GM18907 (cell line): ENCODE data around the gene AIFM2.
"Not testable (repeated sequence)": the region's sequence is repeated elsewhere in the genome, so short reads cannot be mapped to it uniquely, and the experiment has no call there.

Source experiments
- ATAC-seq: cut with Tn5 transposase; IDR thresholded peaks from one replicate; pipeline ENCODE4 v1.9.1; 2021; ENCODE audit warnings: mild to moderate bottlenecking, moderate library complexity; ENCODE audit not compliant: unreplicated experiment

The AIFM2 gene

DNA sequence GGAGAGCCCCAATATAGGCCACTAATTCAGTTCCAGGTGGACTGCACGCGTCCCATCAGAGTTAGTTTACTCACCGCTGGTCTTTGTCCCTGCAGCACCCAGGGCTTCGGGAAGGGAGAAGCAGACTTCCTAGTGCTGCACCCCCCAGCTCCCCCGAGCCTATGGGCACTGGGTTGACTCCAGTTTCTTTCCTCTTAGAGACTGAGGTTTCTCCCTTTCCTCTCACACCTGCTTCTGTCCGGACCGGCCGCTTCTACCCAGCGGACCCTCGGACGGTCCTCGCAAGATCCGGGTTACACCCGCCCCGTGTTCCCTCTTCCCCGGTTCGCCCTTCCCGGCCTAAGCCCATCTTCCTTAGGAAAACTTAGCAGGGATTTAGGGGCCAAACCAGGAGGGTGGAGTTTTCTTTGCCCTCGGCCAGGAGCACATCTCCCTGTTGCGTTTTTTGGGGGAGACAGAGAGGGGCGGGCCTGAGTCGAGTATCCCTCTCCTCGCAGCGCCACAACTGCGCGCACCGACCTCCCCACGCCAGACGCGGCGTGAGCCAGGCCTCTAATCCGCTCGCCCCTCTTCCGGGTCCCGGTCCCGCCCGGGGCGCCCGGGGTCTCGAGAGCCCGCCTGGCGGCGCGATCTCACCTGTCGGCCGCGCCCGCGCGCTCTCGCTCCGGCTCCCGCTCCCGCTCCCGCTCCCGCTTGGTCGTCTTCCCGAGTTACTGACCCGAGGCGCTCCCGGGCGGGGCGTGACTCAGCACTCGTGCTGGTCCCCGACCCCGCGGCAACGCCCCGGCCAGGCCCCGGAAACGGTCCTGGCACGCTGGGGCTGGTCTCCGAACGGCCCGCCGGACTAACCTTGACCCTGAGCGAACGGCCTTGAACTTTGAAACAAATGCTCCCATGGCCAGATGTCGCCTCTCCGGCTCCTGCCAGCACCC lies at the start of gene AIFM2:
Gene AIFM2, minus strand, starts transcription at position 728 of the 932 bp plus-strand sequence. CDS start 8,741 bp downstream, outside the sequence.
- peak; percentile 76 for ATAC-seq

DNA sequence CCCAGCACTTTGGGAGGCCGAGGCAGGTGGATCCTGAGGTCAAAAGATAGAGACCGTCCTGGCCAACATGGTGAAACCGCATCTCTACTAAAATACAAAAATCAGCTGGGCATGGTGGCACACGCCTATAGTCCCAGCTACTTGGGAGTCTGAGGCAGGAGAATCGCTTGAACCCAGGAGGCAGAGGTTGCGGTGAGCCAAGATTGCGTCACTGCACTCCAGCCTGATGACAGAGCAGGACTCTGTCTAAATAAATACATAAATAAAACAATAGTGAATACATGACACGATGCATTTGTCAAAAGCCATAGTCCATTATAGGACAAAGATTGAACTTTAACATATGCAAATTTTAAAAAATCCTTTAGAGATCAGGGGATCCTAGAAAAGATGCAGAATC lies 46.6 kb upstream of the AIFM2 start:
- ATAC-seq, result not testable (repeated sequence)

DNA sequence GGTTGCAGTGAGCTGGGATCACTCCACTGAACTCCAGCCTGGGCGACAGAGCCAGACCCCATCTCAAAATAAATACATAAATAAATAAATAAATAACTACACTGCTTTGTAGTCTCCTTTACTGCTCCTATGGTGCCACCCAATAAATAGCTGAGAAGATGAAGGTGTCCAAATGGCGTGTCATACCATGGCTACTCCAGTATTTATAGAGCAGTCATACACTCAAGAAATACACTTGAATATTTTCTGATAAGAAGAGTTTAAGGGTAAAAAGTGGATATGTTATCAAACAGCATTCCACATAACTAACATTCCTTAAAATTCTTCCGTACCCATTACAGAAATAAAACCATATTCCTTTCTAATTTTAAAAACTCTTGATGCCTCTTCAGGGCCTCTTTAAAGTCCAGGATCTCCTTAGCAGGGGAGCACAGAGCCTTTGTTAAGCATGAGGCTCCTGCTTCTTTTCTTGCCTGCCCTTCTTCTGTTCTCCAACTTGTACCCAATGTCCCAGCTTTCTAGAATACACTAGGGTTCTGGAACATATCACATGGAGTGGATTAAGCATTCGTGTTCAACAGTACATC lies 45.6 kb upstream of the AIFM2 start:
- no peak for ATAC-seq

DNA sequence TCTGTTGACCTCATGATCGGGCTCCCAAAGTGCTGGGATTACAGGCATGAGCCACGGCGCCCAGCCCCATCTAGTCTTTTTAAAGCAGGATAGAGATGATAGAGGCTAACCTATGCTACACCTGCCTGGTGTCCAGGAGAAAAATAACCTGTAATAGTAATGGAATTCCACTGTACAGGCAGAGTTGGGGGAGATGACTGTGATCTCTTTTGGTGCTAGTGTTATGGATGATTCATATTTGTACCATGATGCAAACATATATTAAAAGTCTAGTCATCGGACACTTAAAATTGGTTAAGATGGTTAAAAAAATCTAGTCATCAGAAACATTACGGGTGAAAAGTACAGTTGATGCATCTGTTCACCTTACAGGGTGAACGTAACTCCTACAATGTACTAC lies 43.8 kb upstream of the AIFM2 start:
- ATAC-seq, result no peak

DNA sequence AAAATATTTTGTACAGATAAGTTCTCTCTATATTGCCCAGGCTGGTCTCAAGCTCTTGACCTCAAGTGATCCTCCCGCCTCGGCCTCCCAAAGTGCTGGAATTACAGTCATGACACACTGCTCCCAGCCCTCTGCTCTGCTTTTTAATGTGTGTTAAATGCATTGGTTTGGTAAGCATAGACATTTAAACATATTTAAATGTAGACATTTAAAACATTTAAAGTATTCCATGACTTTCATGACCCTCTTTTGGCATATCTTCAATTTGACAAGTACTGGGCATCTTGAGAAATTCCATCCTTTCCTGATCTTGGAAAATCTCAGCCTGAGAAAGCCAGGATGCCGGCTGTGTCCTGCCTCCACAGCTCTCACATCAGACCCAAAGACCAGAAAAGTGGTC lies 42.9 kb upstream of the AIFM2 start:
- no peak for ATAC-seq

DNA sequence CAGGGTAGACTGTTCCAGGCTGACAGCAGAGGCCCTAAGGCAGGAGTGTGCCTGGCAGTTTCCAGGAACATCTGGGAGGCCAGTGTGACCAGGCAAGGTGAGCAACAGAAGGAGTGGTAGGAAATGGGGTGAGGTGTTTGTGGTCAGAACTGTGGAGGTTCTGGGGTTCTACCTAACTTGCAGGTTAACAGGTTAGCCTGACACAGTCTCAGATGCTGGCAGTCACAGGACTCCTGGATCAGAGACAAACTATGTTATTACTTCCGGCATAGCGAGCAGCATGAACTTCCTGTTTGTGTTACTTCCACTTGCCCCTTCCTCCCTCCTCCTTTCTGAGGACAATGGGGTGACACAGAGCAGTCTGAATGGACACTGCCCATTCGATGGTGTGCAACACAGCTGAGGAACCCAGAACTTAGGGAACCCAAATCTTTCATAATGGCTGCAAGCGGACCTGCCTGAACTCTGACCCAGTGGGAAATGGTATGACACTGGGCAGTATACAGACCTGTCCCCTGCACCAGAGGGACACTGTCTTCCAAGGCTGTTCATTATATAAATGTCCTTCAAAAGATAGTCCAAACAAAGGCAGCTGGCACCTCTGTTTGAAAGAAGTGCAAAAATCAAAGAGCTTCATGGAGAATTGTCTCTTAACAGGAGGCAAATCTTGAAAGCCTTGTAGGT lies 41.6 kb upstream of the AIFM2 start:
- no peak for ATAC-seq

DNA sequence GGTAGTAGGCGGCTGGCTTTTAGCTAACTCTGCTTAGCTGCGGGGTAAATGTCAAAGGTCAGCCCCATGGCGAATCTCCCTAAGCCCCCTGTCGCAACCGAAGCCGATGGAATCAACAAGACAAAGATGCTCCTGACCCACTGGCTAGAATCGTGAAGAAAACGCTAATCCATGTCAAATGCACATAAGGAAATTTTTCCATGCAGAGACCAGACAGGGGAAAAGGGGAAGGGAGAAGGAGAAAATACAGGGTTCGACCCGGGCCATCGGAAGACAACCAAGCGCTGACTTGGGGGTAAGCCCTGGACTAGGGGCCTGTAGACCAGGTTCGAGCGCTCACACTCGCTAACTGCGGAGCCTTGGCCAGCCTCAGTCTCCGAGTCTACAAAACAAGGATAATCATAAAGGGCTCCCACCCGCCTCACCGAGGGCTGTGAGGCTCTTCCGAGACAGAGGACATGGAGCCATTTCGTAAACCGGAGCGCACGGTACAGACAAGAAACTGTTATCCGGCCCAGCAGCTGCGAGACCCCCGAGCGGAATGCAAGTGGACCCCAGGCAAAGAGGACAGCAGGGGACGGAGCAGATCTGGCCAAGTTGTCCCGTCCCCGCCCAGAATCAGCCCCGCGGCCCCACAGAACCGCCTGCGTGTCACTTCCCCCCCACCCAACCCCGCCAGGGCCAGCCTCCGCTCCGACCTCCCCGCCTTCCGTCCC lies 37.2 kb upstream of the AIFM2 start:
- ATAC-seq, result peak; percentile 20

DNA sequence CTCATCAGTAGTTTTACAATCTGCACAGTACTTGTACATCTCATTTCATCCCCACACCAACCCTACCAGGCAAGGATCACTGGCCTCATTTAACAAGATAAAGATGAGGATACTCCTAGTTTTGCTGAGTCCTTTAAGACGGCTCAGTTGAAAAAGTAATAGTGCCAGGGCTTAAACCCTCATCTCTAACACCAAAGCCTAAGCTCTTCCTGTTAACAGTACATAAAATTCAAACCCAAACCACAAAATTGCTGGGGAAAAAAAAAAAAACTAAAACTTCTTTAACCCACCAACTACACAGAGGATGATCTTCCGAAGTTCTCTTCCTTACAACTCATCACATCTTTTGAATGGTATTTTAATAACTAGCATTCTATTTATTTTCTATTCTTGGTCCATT lies 36.4 kb upstream of the AIFM2 start:
- no peak for ATAC-seq

DNA sequence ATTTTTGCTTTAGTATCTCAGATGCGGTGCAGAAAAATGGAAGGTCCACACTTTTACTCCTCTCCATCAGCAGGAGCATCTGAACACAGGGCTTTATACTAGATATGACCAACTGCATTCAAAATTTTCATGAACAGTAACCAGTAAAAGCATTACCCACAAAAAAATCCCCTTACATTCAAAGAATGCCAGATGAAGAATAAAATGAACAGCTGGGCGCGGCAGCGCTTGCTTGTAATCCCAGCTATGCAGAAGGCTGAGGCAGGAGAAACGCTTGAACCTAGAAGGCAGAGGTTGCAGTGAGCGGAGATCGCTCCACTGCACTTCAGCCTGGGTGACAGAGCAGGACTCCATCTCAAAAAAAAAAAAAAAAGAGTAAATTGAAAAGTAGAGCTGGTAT lies 34.6 kb upstream of the AIFM2 start:
- no peak for ATAC-seq

DNA sequence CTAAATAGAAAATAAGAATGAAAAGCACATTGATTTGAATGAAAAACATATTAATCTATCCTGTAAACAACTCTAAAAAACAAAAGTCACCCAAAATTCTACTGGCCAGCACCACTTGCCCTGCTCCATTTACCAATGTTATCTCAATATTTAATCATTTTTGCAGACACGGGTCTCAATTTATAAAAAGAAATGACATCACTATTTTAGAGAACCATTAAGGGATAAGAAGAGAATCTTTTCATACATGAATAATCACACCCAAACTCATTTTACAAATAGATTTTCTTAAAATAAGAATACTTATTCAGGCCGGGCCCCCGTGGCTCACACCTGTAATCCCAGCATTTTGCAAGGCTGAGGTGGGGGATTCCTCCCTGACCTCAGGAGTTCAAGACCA lies 33.8 kb upstream of the AIFM2 start:
- no peak for ATAC-seq

DNA sequence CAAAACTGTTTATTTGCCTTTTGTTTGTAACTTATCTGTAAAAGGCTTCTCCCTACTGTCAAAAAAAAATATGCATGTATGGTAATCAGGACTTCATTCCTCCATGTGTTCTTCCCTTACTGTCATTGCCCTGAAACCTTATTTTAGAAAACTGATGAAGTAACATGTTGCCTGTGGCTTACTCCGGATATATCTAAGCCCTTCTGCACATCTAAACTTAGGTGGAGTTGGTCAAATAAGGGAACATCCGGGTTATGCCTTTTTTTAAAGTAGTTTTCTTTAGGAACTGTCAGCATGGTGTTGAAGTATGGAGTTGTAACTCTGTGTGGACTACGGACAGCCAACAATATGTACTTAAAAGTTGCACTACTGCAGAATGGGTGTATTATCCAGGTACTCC lies 31.5 kb upstream of the AIFM2 start:
- ATAC-seq, result no peak

DNA sequence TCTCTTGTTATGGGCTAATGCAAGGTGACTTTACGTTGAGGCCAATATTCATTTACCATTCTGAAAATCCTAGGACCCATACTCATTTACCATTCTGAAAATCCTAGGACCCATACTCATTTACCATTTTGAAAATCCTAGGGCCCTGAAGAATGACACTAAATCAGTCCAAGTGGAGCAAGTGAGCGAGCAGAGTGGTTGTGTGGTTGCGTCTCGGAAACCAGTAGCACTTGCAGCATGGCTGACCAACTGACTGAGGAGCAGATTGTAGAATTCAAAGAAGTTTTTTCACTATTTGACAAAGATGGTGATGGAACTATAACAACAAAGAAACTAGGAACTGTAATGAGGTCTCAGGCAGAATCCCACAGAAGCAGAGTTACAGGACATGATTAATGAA lies 30.8 kb upstream of the AIFM2 start:
- ATAC-seq, result no peak

DNA sequence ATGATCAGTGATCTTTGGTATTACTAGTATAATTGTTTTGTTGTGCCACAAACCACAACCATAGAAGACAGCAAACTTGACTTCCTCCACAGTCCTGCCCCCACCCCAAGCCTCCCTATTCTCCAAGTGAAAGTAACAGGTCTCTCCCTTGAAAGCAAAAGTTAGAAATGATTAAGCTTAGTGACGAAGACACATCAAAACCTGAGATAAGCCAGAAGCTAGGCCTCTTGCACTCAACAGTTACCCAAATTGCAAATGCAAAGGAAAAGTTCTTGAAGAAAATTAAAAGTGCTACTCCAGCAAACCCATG lies 30.2 kb upstream of the AIFM2 start:
- ATAC-seq, result peak; percentile 79

DNA sequence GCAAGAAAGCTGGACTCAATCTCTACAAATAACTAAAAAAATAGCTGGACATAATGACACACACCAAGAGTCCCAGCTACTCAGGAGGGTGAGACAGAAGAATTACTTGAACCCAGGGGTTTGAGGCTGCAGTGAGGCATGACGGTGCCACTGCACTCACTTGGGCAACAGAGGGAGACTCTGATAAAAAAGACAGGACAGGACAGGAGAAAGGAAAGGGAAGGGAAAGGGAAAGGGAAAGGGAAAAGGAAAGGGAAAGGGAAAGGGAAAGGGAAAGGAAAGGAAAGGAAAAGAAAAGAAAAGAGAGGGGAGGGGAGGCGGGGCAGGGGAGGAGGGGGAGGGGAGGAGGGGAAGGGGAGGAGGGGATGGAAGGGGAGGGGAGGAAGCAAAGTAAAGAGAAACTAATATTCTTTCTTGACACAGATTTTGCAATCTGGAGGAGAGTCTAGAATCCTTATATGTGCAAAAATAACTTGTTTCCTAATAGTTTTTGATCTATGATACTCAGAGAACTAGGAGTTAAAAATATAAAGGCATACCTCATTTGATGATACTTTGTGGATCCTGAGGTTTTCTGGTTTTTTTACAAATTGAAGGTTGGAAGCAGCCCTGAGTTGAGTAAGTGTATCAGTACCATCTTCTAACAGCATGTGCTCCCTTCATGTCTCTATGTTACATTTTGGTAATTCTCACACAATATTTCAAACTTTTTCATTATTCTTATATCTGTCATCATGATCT lies 29.7 kb upstream of the AIFM2 start:
- ATAC-seq, result peak; percentile 26

DNA sequence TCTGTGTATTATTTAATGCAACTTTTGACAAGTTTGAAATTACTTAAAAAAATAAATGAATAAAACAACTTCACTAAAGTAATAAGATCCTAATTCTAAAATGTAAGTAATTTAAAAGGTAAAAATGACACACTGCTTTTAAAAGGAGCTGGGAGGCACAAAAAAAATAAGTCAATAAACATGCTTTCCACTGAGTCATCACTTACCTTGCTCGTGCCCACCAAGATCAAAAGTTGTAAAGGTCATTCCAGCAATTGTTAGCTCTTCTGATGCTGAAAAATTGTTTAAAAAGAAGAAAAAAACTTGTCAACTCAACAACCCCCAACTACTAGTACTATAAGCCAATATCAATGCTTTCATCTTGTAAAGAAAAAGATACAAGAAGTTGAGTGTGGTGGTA lies 28.2 kb upstream of the AIFM2 start:
- no peak for ATAC-seq

DNA sequence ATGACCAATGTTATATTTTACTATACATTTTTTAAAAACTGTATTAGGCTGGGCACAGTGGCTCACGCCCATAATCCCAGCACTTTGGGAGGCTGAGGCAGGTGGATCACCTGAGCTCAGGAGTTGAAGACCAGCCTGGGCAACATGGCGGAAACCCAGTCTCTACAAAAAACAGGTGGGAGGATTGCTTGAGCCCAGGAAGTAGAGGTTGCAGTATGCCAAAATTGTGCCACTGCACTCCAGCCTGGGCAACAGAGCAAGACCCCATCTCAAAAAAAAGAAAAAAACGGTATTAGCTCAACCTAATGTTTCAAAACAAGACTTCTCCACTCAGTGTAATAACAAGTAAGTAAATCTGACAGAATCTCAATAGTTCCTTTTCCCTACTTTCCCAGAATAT lies 26.7 kb upstream of the AIFM2 start:
- not testable (repeated sequence) for ATAC-seq

DNA sequence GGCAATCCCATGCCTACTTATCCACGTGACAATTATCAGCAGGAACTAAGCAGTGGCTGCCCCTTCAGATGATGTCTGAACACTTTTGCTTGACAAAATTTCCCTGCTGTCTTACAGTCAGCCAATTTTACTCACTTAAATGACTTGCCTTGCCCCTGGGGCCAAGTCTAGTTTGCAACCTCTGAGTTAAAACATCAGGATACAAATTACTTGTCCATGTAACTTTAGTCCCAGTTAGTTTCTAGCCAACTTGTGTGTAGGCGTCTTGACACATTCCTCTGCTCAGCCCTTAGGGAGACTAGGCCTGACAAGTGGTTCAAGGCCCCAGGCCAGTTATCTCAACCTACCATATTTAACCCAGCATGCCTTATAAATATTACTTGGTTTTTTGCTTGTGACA lies 25.5 kb upstream of the AIFM2 start:
- no peak for ATAC-seq

DNA sequence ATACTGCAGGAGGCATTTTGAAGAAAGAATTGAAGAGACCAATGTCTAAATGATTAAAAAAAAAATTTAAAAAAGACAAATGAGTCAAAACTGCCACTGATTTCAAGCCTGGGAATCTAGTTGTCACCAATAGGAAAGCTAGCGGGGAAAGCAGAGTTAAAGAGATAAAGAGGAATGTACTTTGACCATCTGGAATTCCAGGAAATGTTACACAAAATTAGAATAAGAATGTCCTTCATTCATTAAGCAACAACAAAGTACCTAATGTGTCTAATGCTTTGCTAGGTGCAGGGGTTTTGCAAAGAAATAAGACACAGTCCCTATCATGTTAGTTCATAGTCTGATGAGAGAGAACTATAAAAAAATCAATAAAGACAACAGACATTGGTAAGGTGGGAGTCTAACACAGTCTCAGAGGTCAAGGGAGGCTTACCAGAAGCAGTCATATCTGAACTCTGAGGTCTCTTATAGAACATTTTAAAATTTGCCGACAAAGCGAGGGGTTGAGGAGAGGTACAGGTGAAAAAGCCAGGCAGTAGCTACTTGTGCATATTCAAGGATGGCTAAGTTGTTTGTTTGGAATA lies 22.7 kb upstream of the AIFM2 start:
- ATAC-seq, result no peak

DNA sequence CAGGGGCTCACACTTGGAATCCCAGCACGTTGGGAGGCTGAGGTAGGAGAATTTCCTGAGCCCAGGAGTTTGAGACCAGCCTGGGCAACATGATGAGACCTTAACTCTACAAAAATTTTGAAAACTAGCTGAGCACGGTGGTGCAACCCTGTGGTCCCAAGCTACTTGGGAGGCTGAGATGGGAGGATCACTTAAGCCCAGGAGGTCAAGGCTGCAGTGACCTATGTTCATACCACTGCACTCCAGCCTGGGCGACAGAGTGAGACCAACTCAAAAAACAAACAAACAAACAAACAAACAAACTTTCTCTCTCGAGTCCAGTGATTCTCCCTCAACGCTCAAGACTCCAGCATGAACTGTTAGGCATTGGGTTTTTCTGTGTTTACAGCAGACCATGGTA lies 15.9 kb upstream of the AIFM2 start:
- no peak for ATAC-seq

DNA sequence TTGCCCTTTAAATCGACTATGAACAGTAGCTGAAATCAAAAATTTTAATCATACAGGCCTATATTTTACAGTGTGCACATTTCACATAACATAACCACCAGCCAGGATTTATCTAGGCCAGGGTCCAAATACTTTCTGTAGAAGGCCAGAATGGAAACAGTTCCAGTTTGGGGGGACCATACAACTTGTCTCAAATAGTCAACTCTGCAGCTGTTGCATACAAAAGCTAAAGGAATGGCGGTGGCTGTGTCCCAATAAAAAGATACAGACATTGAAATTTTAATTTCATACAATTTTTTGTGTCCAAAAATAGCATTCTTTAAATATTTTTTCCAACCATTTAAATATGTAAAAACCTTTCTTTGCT lies 14.6 kb upstream of the AIFM2 start:
- no peak for ATAC-seq
